ENCODE measurements around the gene USP7. TPM values are rescaled to one million over a fixed set of nuclear protein-coding genes. Genes with fewer than 3 reads are reported as not detected.
"Not testable (repeated sequence)": the region's sequence is repeated elsewhere in the genome, so short reads cannot be mapped to it uniquely, and the experiment has no call there.

USP7 gene
- polyA plus RNA-seq, 1 experiment: 17.2 TPM

- POLR2A ChIA-PET: no interaction called here
- no peak for DNase-seq (ENCODE audit: low read depth)
- H3K36me3 ChIP-seq (ENCODE audit: control insufficient read depth, insufficient read depth, low read length): no peaks in the 10 kb centered on the region
- TF ChIP-seq, protein P1, sequence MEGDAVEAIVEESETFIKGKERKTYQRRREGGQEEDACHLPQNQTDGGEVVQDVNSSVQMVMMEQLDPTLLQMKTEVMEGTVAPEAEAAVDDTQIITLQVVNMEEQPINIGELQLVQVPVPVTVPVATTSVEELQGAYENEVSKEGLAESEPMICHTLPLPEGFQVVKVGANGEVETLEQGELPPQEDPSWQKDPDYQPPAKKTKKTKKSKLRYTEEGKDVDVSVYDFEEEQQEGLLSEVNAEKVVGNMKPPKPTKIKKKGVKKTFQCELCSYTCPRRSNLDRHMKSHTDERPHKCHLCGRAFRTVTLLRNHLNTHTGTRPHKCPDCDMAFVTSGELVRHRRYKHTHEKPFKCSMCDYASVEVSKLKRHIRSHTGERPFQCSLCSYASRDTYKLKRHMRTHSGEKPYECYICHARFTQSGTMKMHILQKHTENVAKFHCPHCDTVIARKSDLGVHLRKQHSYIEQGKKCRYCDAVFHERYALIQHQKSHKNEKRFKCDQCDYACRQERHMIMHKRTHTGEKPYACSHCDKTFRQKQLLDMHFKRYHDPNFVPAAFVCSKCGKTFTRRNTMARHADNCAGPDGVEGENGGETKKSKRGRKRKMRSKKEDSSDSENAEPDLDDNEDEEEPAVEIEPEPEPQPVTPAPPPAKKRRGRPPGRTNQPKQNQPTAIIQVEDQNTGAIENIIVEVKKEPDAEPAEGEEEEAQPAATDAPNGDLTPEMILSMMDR (IDR thresholded peaks at IDR 0.05; ENCODE audit: insufficient read depth, low read depth, low read length): no peak
- H3K27me3 ChIP-seq (ENCODE audit: control insufficient read depth, insufficient read depth, low read length): no peaks in the 10 kb centered on the region; the same call in 1 of the 2 replicates
- H3K4me3 ChIP-seq (ENCODE audit: low read depth, low read length): no peak overlapping the region
- CTCF ChIA-PET: no interaction called here
Measured at GRCh38 chr16:8986111-8986510, 22.4 kb upstream of the USP7 start.

DNA sequence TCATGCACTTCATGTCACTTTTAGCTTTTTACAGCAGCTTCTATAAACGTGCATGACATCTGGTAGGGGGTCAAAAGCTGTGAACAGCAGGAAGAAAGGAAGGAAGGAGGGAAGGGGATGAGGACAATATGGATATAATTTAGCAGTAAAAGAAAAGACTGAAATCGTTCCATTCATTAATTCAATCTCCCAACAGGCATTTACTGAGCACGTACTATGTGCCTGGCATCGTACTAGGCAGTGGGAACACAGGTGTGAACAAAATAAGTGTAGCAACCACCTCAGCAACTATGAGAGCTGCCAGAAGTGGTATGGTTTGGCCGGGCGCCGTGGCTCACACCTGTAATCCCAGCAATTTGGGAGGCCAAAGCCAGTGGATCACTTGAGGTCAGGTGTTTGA lies 19.1 kb upstream of the USP7 start:
- Histone ChIP-seq H3K4me3 (ENCODE audit: low read depth, low read length) (no peak overlapping the region), H3K27me3 (ENCODE audit: control insufficient read depth, insufficient read depth, low read length) (no peaks in the 10 kb centered on the region; the same call in 1 of the 2 replicates), H3K36me3 (ENCODE audit: control insufficient read depth, insufficient read depth, low read length) (no peaks in the 10 kb centered on the region)
- no peak for DNase-seq (ENCODE audit: low read depth)
- POLR2A ChIA-PET: no interaction called here
- TF ChIP-seq, protein P1 (IDR thresholded peaks at IDR 0.05; ENCODE audit: insufficient read depth, low read depth, low read length): no peak
- CTCF ChIA-PET: no interaction called here

- CTCF ChIA-PET; DNase-seq (ENCODE audit: low read depth); H3K27me3 ChIP-seq (ENCODE audit: control insufficient read depth, insufficient read depth, low read length); POLR2A ChIA-PET; H3K36me3 ChIP-seq (ENCODE audit: control insufficient read depth, insufficient read depth, low read length); H3K4me3 ChIP-seq (ENCODE audit: low read depth, low read length): not testable (repeated sequence)
Measured at GRCh38 chr16:8981901-8982300, 18.2 kb upstream of the USP7 start.

- H3K4me3 ChIP-seq (ENCODE audit: low read depth, low read length); POLR2A ChIA-PET; CTCF ChIA-PET; DNase-seq (ENCODE audit: low read depth); H3K36me3 ChIP-seq (ENCODE audit: control insufficient read depth, insufficient read depth, low read length); H3K27me3 ChIP-seq (ENCODE audit: control insufficient read depth, insufficient read depth, low read length): not testable (repeated sequence)
Measured at GRCh38 chr16:8976189-8976588, 12.5 kb upstream of the USP7 start.

GRCh38 chr16:8975039-8975438 lies 11.3 kb upstream of the USP7 start:
- CTCF ChIA-PET: interaction anchor here (1.0 kb wide), 1 partner anchor 34 kb away, joined by 3 read pairs; no protein-coding TSS in a partner anchor
- POLR2A ChIA-PET: no interaction called here
- Histone ChIP-seq H3K36me3 (ENCODE audit: control insufficient read depth, insufficient read depth, low read length) (no peaks in the 10 kb centered on the region), H3K27me3 (ENCODE audit: control insufficient read depth, insufficient read depth, low read length) (no peaks in the 10 kb centered on the region), H3K4me3 (ENCODE audit: low read depth, low read length) (no peak overlapping the region)
- no peak for DNase-seq (ENCODE audit: low read depth)
- TF ChIP-seq, protein P1 (IDR thresholded peaks at IDR 0.05; ENCODE audit: insufficient read depth, low read depth, low read length): no peak

GRCh38 chr16:8972843-8973586 lies 9.3 kb upstream of the USP7 start:
- ChIA-PET CTCF (interaction anchor here (1.2 kb wide), 2 partner anchors 36 to 312 kb away, joined by 3 to 4 read pairs; no protein-coding TSS in a partner anchor), POLR2A (no interaction called here)
- no peak overlapping the region for H3K4me3 ChIP-seq (ENCODE audit: low read depth, low read length)
- no peaks in the 10 kb centered on the region for H3K27me3 ChIP-seq (ENCODE audit: control insufficient read depth, insufficient read depth, low read length)
- TF ChIP-seq, protein P1 (IDR thresholded peaks at IDR 0.05; ENCODE audit: insufficient read depth, low read depth, low read length): no peak
- H3K36me3 ChIP-seq (ENCODE audit: control insufficient read depth, insufficient read depth, low read length): no peaks in the 10 kb centered on the region
- DNase-seq (ENCODE audit: low read depth): peak; percentile 55
